H9 (cell line): ENCODE measurements around the gene ARPC1A. TPM values are rescaled to one million over a fixed set of nuclear protein-coding genes. Genes with fewer than 3 reads are reported as not detected.

Experiments
- DNase-seq: peaks from one replicate; pipeline ENCODE4 v3.0.0-alpha.2; 2017
- H2AFZ ChIP-seq: one replicate; pipeline ENCODE4 v1.6.1; 2013; ENCODE audit warnings: mild to moderate bottlenecking, low read length, control low read depth, moderate library complexity
- H2AK5ac ChIP-seq: 2 replicates; pipeline ENCODE4 v1.6.1; 2013; ENCODE audit warnings: low read length, control low read depth, mixed read lengths; ENCODE audit not compliant: insufficient read length
- H2BK120ac ChIP-seq: one replicate; pipeline ENCODE4 v1.6.1; 2013; ENCODE audit warnings: low read depth, mild to moderate bottlenecking, low read length, control low read depth, inconsistent platforms; ENCODE audit not compliant: poor library complexity, severe bottlenecking
- H2BK12ac ChIP-seq: 2 replicates; pipeline ENCODE4 v1.6.1; 2013; ENCODE audit warnings: low read length, control low read depth, mixed read lengths, low read depth; ENCODE audit not compliant: insufficient read length
- H2BK15ac ChIP-seq: 2 replicates; pipeline ENCODE4 v1.6.1; 2013; ENCODE audit warnings: low read depth, low read length, control low read depth
- H2BK20ac ChIP-seq: one replicate; pipeline ENCODE4 v1.6.1; 2013; ENCODE audit warnings: low read depth, mild to moderate bottlenecking, low read length, control low read depth, inconsistent platforms; ENCODE audit not compliant: poor library complexity, severe bottlenecking
- H2BK5ac ChIP-seq: 2 replicates; pipeline ENCODE4 v1.6.1; 2013; ENCODE audit warnings: low read length, control low read depth, mixed read lengths; ENCODE audit not compliant: insufficient read length
- H3K14ac ChIP-seq: 2 replicates; pipeline ENCODE4 v1.6.1; 2013; ENCODE audit warnings: low read length, control low read depth; ENCODE audit not compliant: insufficient read depth
- H3K18ac ChIP-seq: 2 replicates; pipeline ENCODE4 v1.6.1; 2013; ENCODE audit warnings: low read depth, mild to moderate bottlenecking, mixed read lengths, low read length, control low read depth; ENCODE audit not compliant: insufficient read length
- H3K23ac ChIP-seq: 2 replicates; pipeline ENCODE4 v1.6.1; 2013; ENCODE audit warnings: low read length, control low read depth, mixed read lengths, low read depth; ENCODE audit not compliant: insufficient read length
- H3K23me2 ChIP-seq: 2 replicates; pipeline ENCODE4 v1.6.1; 2013; ENCODE audit warnings: low read depth, mild to moderate bottlenecking, mixed read lengths, low read length, control low read depth; ENCODE audit not compliant: insufficient read length, poor library complexity, severe bottlenecking
- H3K27ac ChIP-seq: 2 replicates; pipeline ENCODE4 v1.5.1; 2013; ENCODE audit warnings: low read length, control low read depth, mixed read lengths, low read depth; ENCODE audit not compliant: insufficient read length
- H3K27me3 ChIP-seq: 2 replicates; pipeline ENCODE4 v1.6.1; 2013; ENCODE audit warnings: low read length, control low read depth, inconsistent platforms; ENCODE audit not compliant: insufficient read depth
- H3K4ac ChIP-seq: 2 replicates; pipeline ENCODE4 v1.6.1; 2013; ENCODE audit warnings: low read depth, mild to moderate bottlenecking, control low read depth, inconsistent platforms, low read length, moderate library complexity
- H3K4me1 ChIP-seq: 2 replicates; pipeline ENCODE4 v1.6.1; 2013; ENCODE audit warnings: low read length, control low read depth, inconsistent platforms; ENCODE audit not compliant: insufficient read depth
- H3K4me2 ChIP-seq: 2 replicates; pipeline ENCODE4 v1.6.1; 2013; ENCODE audit warnings: low read length, control low read depth, mixed read lengths; ENCODE audit not compliant: insufficient read length, insufficient read depth
- H3K56ac ChIP-seq: 2 replicates; pipeline ENCODE4 v1.6.1; 2013; ENCODE audit warnings: low read depth, mild to moderate bottlenecking, mixed read lengths, low read length, control low read depth; ENCODE audit not compliant: insufficient read length
- H3K79me1 ChIP-seq: 2 replicates; pipeline ENCODE4 v1.6.1; 2013; ENCODE audit warnings: low read depth, mild to moderate bottlenecking, moderate library complexity, low read length, control low read depth, inconsistent platforms; ENCODE audit not compliant: insufficient read depth, poor library complexity, severe bottlenecking
- H3K79me2 ChIP-seq: 2 replicates; pipeline ENCODE4 v1.6.1; 2013; ENCODE audit warnings: low read length, control low read depth, inconsistent platforms; ENCODE audit not compliant: insufficient read depth
- H3K9ac ChIP-seq: 2 replicates; pipeline ENCODE4 v1.6.1; 2013; ENCODE audit warnings: low read length, control low read depth, mixed read lengths; ENCODE audit not compliant: insufficient read length; ENCODE audit errors: extremely low read depth
- H3K9me3 ChIP-seq: one replicate; pipeline ENCODE4 v1.6.1; 2013; ENCODE audit warnings: low read depth, low read length, inconsistent platforms; ENCODE audit not compliant: control insufficient read depth
- H3T11ph ChIP-seq: one replicate; pipeline ENCODE4 v1.6.1; 2013; ENCODE audit warnings: mild to moderate bottlenecking, low read length, control low read depth, inconsistent platforms
- H4K20me1 ChIP-seq: one replicate; pipeline ENCODE4 v1.6.1; 2013; ENCODE audit not compliant: control insufficient read depth, insufficient read length, insufficient read depth
- H4K5ac ChIP-seq: 2 replicates; pipeline ENCODE4 v1.6.1; 2013; ENCODE audit warnings: low read depth, mild to moderate bottlenecking, mixed read lengths, low read length, control low read depth; ENCODE audit not compliant: insufficient read length
- H4K8ac ChIP-seq: replicated peaks from 2 replicates; pipeline ENCODE4 v1.6.1; 2013; ENCODE audit warnings: low read length, control low read depth, mixed read lengths, low read depth; ENCODE audit not compliant: insufficient read length
- H4K91ac ChIP-seq: 2 replicates; pipeline ENCODE4 v1.6.1; 2013; ENCODE audit warnings: low read depth, mild to moderate bottlenecking, moderate library complexity, mixed read lengths, low read length, control low read depth; ENCODE audit not compliant: insufficient read length
- H3K27ac Mint-ChIP-seq, 3 experiments: 2 replicates in 2 of 3; 3 replicates in 1 of 3; pipeline ENCODE4 v1.8.0; 2020 to 2021; ENCODE audit warnings: mixed read lengths in 3 of 3, mild to moderate bottlenecking in 1 of 3, moderate library complexity in 1 of 3
- H3K27me3 Mint-ChIP-seq: 2 replicates; pipeline ENCODE4 v1.8.0; 2021; ENCODE audit warnings: low read depth, mild to moderate bottlenecking, moderate library complexity, mixed read lengths
- H3K36me3 Mint-ChIP-seq, 3 experiments: 2 replicates in 2 of 3; 3 replicates in 1 of 3; pipeline ENCODE4 v1.8.0; 2020 to 2021; ENCODE audit warnings: low read depth in 3 of 3, mixed read lengths in 3 of 3; ENCODE audit not compliant: insufficient read depth in 1 of 3
- H3K4me1 Mint-ChIP-seq, 2 experiments: 2 replicates each; pipeline ENCODE4 v1.8.0; 2020; ENCODE audit warnings: mixed read lengths in 2 of 2
- H3K4me3 Mint-ChIP-seq, 2 experiments: 2 replicates in 1 of 2; 3 replicates in 1 of 2; pipeline ENCODE4 v1.8.0; 2020 to 2021; ENCODE audit warnings: mild to moderate bottlenecking in 2 of 2, mixed read lengths in 2 of 2, moderate library complexity in 1 of 2
- H3K9me3 Mint-ChIP-seq, 2 experiments: 2 replicates in 1 of 2; 3 replicates in 1 of 2; pipeline ENCODE4 v1.8.0; 2020; ENCODE audit warnings: mild to moderate bottlenecking in 2 of 2, mixed read lengths in 2 of 2, moderate library complexity in 1 of 2
- WGBS: extraction: QIAGEN DNeasy Blood & Tissue Kit; methylation state at CpG from one replicate; pipeline ENCODE4 v1.1.7; 2013; ENCODE audit warnings: missing lambda C conversion rate, low lambda C conversion rate, mixed read lengths; ENCODE audit not compliant: insufficient read length; ENCODE audit errors: extremely low coverage; 5-methylcytosine and 5-hydroxymethylcytosine counted together
- total RNA-seq: library from RNA; stranded (reverse); gene quantifications from 2 replicates; pipeline ENCODE4 v1.2.1, GENCODE V29; 2021
- TF ChIP-seq, protein P1 (sequence below): fragments of 200-600 bp; sonication (generic); conservative IDR thresholded peaks from 3 replicates; pipeline ENCODE4 v1.8.0; 2021; ENCODE audit warnings: antibody characterized with exemption, mild to moderate bottlenecking

The ARPC1A gene
- total RNA-seq, 1 experiment from 2014 or later, result 169 TPM

- Histone ChIP-seq H3K14ac (peak overlapping the region; percentile 63; the same call in 1 of the 2 replicates), H3K79me2 (no peaks in the 10 kb centered on the region), H2BK20ac (no peak overlapping the region), H2BK12ac (no peak overlapping the region), H3K9ac (no peak overlapping the region), H2AFZ (no peak overlapping the region), H3K4ac (no peak overlapping the region), H2BK15ac (no peak overlapping the region), H4K91ac (no peak overlapping the region), H4K8ac (no peak overlapping the region), H3K4me2 (no peak overlapping the region), H4K5ac (no peak overlapping the region), H3K79me1 (no peaks in the 10 kb centered on the region), H4K20me1 (no peaks in the 10 kb centered on the region), H3K27me3 (no peaks in the 10 kb centered on the region), H3K18ac (no peak overlapping the region), H3K23ac (no peak overlapping the region), H3K9me3 (no peaks in the 10 kb centered on the region), H2AK5ac (no peak overlapping the region), H3T11ph (no peak overlapping the region), H2BK5ac (no peak overlapping the region), H3K23me2 (peaks cover under 1% of the 10 kb centered on the region), H2BK120ac (no peak overlapping the region), H3K27ac (no peak overlapping the region), H3K4me1 (no peaks in the 10 kb centered on the region), H3K56ac (no peak overlapping the region)
- Mint-ChIP-seq H3K27me3 (no peaks in the 10 kb centered on the region; the same call in none of the 2 replicates), H3K36me3 (no peaks in the 10 kb centered on the region), H3K27ac (no peak overlapping the region), H3K4me3 (no peak overlapping the region), H3K4me1 (no peaks in the 10 kb centered on the region), H3K9me3 (no peaks in the 10 kb centered on the region)
- WGBS, result no CpG with 5 or more reads among the region's 19 CpGs
- TF ChIP-seq, protein P1, sequence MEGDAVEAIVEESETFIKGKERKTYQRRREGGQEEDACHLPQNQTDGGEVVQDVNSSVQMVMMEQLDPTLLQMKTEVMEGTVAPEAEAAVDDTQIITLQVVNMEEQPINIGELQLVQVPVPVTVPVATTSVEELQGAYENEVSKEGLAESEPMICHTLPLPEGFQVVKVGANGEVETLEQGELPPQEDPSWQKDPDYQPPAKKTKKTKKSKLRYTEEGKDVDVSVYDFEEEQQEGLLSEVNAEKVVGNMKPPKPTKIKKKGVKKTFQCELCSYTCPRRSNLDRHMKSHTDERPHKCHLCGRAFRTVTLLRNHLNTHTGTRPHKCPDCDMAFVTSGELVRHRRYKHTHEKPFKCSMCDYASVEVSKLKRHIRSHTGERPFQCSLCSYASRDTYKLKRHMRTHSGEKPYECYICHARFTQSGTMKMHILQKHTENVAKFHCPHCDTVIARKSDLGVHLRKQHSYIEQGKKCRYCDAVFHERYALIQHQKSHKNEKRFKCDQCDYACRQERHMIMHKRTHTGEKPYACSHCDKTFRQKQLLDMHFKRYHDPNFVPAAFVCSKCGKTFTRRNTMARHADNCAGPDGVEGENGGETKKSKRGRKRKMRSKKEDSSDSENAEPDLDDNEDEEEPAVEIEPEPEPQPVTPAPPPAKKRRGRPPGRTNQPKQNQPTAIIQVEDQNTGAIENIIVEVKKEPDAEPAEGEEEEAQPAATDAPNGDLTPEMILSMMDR, result no peak
- DNase-seq, result no peak
These were observed 24.2 kb upstream of the ARPC1A start for GRCh38 chr7:99301496-99301895.
